HG03460 (cell line): ENCODE data around the gene BID.

Source experiments
- ATAC-seq: cut with Tn5 transposase; IDR thresholded peaks from one replicate; pipeline ENCODE4 v1.9.1; 2021; ENCODE audit not compliant: unreplicated experiment

BID gene

DNA sequence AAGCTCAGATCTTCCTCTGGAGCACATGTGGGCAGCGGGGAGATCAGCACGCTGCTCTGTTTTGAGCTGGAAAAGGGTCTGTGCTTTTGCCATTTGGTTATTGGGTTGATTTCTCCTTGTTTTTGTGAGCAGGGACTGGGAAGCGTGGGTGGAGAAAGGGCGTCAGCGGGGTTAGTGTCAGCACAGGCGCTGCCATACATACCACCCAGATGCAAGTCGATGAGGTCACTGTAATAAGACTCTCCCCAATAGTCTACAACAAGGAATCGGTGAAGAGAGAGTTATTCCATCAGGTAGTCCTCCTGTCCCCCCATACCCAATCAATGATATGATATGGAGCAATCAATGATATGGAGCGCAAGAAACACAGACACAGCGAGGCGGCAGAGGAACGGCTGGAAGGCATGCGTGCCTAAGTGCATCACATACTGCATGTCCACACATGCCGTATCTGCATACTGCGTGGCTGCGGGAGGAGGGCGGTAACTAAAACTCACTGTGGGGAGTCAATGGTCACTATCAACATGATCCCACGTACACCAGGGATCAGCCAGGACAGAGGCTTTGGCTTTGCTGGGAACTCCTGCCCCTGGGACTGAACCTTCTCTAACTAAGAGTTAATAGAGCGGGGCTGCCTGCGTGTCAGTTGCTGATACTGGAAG, 29.5 kb upstream of the BID start:
- ATAC-seq, result no peak

DNA sequence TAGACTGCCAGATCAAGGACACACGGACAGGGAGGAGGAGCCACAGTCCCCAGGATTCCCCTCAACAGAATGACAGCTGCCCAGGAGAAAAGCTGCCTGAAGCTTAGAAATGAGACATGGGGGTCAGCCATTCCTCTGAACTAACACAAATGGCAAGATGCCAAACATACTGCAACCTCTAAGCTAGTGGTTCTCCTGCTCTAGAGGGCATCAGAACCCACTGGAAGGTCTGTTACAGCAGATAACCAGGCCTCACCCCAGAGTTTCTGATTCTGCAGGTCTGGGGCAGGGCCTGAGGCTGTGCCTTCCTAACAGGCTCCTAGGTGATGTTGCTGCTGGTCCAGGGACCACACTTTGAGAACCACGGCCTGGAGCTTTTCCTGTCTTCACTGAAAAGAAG, 28.6 kb upstream of the BID start:
- ATAC-seq, result no peak

DNA sequence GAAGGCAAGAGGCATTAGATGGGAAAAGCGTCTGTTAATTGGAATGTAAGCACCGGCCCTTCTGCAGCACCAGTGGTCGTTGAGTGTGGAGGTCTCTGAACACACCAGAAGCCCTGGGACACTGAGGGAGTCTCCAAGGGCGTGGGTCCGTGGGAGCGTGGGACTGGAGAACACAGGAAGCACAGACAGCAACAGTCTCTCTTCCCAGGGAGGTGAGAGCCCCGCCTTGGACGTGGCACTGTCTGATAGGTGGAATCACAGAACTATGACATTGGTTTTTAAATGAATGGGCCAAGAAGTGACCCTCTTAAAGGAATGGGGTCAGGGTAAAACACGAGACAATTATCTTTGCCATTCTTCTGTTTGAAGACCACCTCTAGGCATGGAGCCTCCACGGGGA, 28.1 kb upstream of the BID start:
- ATAC-seq, result no peak

DNA sequence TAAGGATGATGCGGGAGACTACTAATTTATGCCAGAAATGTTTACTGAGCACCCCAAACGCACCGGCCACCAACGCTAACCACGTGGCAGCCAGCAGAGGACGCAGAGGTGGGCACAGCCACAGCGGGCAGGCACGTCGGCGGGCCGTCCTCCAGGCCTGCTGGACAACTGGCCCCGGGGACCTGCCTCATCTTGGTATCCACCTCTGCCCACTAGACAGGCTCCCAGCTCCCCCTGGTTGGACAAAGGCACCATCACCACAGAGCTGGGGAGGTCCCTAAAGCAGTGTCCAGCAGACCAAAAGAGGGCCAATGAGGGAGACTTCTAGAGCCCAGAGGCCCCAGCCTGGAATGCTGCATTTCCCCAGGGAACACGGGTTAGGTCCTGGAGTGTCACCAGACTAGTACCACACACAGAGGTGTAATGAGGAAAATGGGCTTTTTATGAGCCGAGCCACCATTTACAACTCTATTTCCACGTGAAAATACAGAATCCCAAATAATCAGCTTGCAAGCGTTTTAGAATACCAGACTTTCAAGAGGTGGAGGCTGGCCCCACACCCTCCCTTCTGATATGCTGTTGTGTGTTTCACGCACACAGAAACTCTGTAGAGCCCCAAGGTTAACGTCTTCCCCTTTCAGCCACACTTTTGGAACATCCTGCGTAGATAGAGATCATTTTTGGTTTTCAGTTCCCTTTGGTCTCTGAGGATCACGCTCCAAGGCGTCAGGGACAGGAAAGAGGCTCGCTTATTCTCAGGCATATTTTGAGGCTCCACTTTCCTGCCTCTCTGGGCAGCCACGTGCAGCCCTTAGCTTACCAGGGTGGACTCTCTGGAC, 23.7 kb upstream of the BID start:
- peak; percentile 37 for ATAC-seq

DNA sequence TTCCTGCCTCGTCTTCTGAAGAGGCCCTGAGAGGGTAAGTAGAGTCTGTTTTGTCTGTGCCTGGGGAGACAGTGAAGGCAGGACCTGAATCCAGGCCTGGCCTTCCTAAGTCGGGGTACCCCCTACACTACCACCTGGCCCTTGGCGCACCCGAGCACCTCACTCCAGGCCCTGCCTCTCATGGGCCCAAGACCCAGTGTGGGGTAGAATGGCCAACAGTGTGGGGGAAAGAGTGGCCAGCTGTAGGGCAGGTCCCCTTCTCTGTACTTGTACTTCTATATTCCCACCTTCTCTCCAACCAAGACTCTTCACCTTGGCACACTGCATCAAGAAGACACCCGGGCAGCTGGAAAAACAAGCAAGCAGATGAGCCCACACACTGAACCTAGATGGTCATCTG, 22.4 kb upstream of the BID start:
- ATAC-seq, result no peak

DNA sequence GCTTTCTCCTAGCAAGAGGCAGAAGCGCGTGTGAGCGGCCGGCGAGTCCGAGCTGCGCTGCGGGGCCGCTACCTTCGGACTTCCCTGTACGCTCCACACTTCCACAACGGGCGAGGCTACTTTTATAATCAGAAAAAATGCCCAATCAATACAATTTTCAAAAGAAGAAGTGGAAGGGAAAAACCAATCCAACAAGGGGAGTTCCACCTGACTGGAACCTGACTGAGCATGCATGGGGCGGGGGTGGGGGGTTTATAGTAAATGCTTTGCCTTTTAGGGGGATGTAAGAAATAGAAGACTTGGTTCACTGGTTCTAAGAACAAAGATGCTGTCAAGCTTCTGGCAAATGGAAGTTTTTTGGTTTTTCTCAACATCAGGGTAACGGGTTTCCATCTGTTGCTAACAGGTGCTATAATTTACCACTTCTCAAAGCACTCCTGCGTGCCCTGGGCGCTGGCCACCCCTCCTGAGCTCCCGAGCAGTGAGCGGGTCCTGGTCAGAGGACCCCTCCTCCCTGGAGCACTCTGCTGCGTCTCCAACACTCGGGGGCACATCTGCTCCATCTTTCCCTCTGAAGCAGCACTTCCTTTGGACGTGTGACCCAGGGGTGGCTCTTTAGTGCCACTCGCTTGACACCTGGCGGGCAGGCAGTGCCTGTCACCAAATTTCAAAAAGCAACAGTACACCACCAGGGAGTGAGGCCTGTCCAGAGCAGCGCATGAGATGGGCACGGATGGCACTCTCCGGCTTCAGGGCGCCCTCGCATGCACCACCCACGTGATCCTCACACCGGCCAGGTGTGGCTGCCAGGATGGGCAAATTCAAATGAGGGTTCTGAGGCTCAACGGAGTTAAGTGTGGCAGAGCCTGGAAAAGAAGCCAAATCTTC, 21.6 kb upstream of the BID start:
- ATAC-seq, result no peak

DNA sequence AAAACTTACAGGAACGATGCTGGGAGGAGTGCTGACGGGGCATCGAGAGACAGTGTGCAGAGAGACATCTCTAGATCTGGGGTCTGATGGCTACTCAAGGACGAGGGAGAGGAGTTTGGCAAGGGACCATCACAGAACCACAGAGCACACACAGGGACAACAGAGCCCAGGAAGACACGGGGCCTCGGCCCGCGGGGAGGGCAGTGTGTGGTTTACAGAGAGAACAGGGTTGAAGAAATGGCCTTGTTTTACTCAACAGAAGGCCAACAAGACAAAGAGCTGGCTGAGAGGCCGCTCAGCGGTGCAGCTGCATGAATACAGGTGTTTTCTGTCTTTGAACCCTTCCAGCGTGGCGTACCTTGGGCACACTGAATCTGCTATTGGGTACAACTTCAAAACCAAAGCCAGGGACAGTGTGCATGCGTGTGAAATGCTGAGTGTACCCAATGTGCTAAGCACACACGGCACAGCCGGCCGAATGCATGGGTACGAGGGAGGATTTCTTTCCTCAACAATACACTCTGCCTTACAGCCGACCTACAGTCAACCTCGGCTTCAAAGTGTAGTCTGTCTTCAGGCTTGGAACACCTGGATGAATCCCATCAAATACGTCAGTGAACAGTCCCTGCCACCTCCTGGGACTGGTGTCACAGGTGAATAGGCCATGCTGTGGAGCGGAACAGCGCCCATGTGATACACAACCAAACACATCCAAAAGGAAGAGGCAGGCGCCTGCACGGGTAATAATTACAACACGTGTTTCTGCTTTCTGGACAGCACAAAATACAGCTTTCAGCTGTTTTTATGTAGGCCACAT, 20.7 kb upstream of the BID start:
- ATAC-seq, result no peak

DNA sequence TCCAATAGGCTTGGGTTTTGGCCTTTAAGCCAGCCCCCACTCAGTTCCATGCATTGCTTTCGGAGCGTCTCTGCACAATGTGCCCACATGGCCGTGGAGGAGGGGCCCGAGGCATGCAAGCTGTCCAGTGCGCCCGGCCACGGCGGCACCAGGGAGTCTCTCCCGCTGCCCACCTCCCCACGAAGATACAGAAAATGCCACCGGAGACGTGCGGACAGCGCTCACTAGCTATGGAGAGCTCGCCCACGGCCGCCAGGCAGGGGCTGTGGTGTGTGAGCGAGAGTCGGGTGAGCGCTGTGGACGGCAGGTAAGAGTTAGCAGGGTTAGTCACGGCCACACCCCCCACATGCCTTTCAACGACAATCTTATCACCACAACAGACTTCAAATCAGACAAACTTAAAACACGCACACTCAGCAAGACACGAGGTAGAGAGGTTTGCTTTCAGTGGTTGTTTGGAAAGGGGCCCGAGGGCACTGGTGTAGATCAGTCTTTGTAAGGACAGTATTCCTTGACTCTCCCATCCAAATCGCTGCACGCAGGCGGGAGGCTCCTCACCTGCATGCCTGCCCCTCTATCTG, 18.7 kb upstream of the BID start:
- no peak for ATAC-seq

DNA sequence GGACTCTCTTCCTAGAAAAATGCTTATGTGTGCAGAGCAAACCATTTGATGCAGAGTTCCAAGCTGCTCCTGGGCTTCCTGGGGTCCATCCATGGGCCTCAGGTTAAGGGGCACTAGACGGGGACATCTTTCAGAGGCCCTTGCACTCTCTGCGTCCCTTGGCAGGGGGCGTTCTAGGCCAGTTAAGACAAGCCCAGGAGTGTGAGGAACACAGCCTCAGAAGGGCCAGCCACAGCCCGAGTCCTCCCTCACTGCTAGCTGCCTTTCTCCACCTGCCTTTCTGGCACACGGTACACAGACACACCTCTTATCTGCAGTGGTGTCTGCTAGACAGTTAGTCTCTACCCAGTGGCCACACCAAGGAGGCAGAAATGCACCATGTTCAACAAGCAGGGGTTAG, 18.0 kb upstream of the BID start:
- no peak for ATAC-seq

DNA sequence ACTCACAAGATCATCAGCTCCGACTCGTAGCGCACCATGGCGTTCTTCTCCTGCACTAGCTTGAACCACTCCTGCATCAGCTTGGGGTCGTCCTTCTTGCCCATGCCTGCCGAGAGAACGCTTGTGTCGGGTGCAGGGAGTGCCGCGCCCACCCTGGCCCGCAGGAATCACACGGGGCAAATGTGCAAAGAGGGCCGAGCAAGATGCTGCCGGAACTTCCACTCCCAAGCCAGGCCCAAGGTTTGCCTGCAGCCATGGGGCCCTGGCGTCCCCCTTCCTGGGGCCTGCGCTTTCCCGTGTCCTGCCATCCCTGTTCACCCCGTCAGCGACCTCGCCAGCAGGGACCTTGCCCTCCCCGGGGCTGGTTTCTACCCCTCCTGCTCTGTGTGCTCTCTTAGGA, 16.9 kb upstream of the BID start:
- no peak for ATAC-seq

DNA sequence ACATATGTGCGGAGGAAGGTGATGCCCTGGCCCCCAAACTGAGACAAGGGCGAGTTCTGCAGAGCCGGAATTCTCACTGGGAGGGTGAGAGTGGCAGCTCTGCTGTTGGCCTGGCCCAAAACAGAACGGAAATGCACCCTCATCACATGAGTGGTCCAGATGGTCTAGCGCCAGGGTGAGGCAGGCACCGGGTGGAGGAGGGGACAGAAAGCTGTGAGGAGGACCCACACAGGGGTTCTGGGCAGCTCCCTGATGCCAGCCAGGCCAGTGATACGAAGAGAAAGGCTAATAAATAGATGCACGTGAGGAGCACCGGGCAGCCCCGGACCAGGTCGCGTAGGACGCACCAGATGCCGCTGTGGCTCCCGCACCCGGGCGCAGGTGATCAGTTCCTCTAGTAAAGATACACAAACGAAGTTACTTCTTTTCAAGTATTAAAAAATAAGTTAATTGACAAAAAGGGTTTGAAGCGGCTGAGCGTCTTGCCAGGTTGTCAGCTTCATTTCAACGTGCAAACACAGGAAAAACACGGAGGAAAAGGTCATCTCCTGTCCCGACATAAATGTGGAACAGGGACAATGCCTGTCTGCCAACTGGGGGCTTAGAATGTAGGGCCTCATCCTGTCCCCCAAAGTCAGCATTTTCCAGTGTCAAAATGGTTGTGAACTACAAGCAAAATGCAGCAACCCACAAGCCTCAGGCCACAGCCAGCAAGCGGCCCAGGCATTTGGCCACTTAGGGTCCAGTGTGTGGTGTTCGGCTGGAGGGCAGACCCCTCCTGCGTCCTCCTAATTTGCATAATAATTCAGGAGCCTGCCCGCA, 15.3 kb upstream of the BID start:
- ATAC-seq, result no peak

DNA sequence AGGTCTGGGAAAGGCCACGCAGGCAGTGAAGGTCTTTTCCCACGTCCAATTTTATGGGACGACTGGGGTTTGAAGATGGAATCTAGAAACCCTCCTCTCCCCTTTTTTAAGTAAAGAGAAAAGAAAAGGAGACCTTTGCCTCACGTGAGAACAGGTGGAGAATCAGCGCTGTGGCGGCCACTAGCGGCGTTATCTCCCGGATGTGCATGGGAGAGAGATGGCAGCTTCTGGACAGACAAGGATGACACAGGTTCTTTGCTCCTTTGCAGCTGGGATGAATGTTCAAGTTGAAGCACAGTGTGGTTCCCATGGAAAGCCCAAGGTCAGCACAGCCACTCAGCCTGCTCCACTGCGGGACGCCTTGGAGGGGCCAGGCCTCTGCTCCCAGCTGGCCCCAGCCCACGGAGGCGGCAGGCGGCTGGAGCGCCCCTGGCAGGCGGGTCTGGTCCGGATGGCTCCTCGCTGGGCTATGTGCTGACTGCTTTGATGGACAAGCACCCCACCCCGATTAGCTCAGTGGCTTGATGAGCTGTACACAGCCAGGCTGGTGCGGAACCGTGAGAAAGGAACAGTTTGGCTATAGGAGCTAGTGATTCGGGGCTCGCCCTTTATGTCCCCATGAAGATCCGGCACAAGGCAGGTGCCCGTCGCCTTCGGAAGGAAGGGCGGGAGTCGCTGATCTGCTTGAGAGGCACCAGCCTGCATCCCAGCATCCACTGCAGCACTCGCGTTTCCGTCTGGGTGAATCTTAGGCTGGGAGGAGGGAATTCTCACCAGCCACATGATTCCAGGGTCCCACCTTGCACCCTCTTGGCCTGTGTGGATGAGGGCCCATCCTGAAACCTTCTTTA, 14.5 kb upstream of the BID start:
- no peak for ATAC-seq

DNA sequence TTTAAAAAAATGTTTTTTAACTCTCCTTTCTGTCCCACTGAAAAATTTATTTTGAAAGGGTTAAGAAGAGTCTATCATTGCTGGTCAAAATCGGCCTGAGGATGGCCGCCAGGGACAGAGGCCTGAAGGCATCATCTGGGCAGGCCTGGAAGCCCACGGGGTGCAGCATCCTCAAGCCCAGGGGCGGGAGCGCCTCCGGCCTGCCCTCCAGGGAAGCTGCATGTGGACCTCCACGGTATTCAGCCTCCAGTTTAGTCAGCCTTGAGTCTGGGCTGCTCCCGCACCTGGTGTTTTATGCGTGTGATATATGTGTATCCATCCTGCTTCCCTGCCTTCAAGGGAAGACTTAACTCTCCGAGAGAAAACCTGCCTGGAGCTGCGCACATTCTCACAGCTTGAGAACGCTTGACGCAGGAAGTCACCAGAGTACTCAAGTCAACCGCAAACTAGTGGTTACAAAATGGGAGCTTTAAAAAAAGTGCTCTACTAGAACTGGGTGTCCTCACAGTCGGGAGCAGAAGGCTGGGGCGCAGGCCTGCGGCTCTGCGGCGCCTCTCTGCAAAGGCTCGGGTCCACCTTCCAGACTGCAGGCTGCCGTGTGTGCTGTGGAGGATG, 13.6 kb upstream of the BID start:
- ATAC-seq, result no peak

DNA sequence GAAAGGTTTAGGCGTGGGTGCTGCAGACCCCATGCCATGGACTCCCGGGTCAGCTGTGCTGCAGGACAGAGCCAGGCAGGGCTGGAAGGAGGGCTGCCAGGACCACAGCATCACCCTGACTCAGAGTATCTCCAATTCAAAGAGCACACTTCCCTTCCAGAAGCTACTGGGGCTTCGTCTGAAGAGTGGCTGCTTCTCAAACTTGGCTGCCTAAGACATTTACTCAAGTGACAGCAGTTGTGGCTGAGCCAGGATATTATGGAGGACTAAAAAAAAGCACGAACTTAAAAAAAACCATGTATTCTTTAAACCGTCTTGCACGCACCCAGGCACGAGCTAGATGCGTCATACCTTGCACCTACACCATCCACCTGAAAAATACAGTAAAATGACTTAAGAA, 13.0 kb upstream of the BID start:
- ATAC-seq, result no peak

DNA sequence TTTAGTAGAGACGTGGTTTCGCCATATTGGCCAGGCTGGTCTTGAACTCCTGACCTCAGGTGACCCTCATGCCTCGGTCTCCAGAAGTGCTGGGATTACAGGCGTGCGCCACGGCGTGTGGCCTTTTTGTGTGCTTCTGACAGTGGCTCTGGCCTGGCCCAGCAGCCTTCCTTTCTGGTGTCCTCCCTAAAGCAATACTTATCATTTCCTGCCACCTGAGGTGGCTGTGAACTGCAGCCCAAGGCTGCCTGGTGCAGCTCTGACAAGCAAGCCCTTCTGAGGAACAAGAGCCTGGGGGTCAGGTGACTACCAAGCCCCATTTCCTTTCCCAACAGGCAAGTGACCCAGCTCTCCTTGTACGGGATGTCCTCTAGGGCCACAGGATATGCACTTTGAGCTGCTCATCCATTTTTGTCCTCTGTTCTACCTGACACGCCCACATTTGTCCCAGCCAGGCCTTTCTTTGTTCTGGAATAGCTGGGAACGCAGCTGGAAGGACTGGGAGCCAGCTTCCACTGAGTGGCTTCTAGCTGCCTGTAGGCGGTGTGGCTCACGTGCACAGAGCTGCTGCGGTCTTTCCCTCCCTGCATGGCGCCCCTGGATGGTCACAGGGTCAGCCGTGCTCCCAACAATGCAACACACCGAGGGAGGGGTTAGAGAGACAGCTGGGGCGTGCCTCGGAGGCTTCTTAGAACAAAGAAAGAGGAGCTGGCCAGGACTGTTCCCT, 12.3 kb upstream of the BID start:
- no peak for ATAC-seq

DNA sequence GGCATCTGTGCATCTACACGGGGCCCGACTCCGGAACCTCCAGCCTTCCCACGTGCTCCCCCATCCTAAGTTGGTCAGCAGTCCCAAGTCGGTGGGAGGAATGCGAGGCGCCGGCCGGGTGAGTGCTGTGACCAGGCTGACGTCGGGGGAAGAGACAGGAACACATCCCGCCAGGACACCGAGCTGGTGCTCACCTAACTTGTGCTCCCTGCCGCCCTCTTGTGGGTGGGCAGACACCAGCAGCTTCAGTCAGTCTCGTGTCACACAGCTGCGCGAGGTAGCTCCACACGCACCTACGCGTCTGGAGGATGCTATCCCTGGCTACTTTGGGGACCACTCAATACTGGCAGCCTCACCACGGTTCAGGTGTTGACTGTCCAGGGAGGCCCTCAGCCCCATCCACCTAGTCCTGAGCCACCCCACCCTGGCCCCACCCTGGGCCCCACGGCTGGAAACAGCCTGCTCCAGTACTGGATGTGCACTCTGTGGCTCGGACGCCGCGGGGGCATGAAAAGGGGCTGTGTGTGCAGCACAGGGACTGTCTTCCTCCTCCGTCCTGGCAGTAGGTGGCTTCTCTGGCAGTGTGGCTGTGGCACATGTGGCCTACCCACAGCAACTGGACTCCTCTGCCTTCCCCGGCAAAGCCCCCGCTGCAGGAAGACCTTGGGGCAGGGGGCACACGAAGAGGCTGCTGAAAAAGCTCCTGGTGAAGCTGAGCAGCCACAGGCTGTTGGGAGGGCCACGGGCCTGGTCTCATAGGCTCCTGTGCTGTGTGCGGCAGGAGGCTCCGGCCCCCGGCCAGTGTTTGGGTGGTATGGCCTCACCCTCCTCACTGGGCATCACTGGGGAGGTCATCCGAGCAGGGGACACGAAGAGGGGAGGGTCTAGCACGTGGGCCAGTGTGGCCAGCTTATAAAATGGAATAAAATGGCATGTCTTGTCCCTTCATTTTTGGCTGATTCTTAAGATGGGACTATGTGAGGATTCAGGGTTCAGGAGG, 11.2 kb upstream of the BID start:
- ATAC-seq, result no peak
